ENCODE results near the gene DSCAML1. TPM values are rescaled to one million over a fixed set of nuclear protein-coding genes. Genes with fewer than 3 reads are reported as not detected.

DSCAML1 gene
- total and polyA plus RNA-seq, 10 of the 15 experiments (the other 5 are each of a cell fraction or from before 2014, with no cell fraction given) = 0.03 to 0.18 (median 0.06) TPM; not detected in 1

DNA sequence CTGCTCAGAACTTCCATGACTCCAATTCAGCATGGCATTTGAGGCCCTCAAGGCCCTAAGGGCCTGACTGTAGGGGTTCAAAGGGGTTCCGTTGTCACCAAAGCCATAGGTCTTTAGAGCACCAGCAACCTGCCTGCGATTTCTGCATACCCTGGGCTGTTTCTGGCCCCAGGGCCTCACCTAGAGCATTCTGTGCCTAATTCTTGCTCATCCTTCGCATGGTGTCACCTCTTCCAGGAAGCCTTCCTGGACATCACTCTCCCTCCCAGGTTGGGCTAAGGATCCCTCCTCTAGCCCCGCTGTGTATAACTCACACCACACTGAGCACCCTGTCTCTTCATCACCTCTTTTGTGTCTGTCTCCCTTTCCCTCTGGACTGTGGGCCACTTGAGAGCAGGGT is 275.0 kb downstream of the DSCAML1 start:
- ChIA-PET POLR2A (no interaction called here), RAD21 (ENCODE audit: unreplicated experiment) (no interaction called here), SMC1A (ENCODE audit: uncharacterized antibody, unreplicated experiment) (no interaction called here), CTCF (no interaction called here)
- TF ChIP-seq IKZF2 (IDR thresholded peaks at IDR 0.05) (no peak), SMC3 (IDR thresholded peaks at IDR 0.05; ENCODE audit: borderline replicate concordance, low read length) (no peak), USF1 (IDR thresholded peaks at IDR 0.05; ENCODE audit: borderline replicate concordance, extremely low read length, insufficient read depth, low read depth, low read length) (no peak), SRF (IDR thresholded peaks at IDR 0.05; ENCODE audit: low read depth in 2 of 2, low read length in 2 of 2) (no peak), EED (IDR thresholded peaks at IDR 0.05; ENCODE audit: low read depth) (no peak), MEF2B (IDR thresholded peaks at IDR 0.05; ENCODE audit: partially characterized antibody, poor library complexity, severe bottlenecking) (no peak), CEBPZ (IDR thresholded peaks at IDR 0.05; ENCODE audit: low read depth, low read length) (no peak)
- TF ChIP-seq, protein P1, sequence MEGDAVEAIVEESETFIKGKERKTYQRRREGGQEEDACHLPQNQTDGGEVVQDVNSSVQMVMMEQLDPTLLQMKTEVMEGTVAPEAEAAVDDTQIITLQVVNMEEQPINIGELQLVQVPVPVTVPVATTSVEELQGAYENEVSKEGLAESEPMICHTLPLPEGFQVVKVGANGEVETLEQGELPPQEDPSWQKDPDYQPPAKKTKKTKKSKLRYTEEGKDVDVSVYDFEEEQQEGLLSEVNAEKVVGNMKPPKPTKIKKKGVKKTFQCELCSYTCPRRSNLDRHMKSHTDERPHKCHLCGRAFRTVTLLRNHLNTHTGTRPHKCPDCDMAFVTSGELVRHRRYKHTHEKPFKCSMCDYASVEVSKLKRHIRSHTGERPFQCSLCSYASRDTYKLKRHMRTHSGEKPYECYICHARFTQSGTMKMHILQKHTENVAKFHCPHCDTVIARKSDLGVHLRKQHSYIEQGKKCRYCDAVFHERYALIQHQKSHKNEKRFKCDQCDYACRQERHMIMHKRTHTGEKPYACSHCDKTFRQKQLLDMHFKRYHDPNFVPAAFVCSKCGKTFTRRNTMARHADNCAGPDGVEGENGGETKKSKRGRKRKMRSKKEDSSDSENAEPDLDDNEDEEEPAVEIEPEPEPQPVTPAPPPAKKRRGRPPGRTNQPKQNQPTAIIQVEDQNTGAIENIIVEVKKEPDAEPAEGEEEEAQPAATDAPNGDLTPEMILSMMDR (IDR thresholded peaks at IDR 0.05 in 2 of 3, conservative IDR thresholded peaks at IDR 0.05 in 1 of 3; ENCODE audit: control insufficient read depth in 2 of 3, extremely low read depth in 1 of 3, insufficient read depth in 1 of 3, low read depth in 3 of 3, low read length in 3 of 3) = no peak
- FAIRE-seq (no peak), DNase-seq (ENCODE audit: low read depth, low spot score) (no peak), ATAC-seq (no peak)
- H2AFZ ChIP-seq (ENCODE audit: control insufficient read depth, low read depth, low read length) = no peak overlapping the region
- no peaks in the 10 kb centered on the region for H3K9me3 ChIP-seq (replicated peaks; ENCODE audit: control insufficient read depth, insufficient read depth, low read length)
- no TSS peak for BruUV-seq (replicated peaks)
- H3K27me3 ChIP-seq (replicated peaks in 1 of 2; ENCODE audit: control insufficient read depth in 2 of 2, insufficient read depth in 2 of 2, low read length in 1 of 2) = no peaks in the 10 kb centered on the region; a peak in 2 of 4 replicates
- in situ Hi-C loops (cut with MboI) = no loop called here
- H3K27ac ChIP-seq (ENCODE audit: control insufficient read depth, insufficient read depth) = no peak overlapping the region
- H3K79me2 ChIP-seq (ENCODE audit: control insufficient read depth, insufficient read depth, low read length) = no peaks in the 10 kb centered on the region
- no peak overlapping the region for H3K4me2 ChIP-seq (ENCODE audit: control insufficient read depth, insufficient read depth)
- no peak overlapping the region for H3K9ac ChIP-seq (ENCODE audit: control insufficient read depth, insufficient read depth, low read length)
- H3K36me3 ChIP-seq (ENCODE audit: control insufficient read depth in 2 of 2, insufficient read depth in 2 of 2, low read length in 1 of 2) = no peaks in the 10 kb centered on the region
- 34% methylated on average over 4 of the region's 4 CpGs for WGBS (ENCODE audit: insufficient coverage, insufficient replicate concordance, low lambda C conversion rate, missing lambda C conversion rate)
- intact Hi-C loops (cut with micrococcal nuclease; ENCODE audit: unreplicated experiment) = no loop called here
- H3K4me1 ChIP-seq (ENCODE audit: control insufficient read depth, insufficient read depth, low read length) = no peaks in the 10 kb centered on the region
- H4K20me1 ChIP-seq (ENCODE audit: control insufficient read depth, insufficient read depth) = no peaks in the 10 kb centered on the region
- H3K4me3 ChIP-seq = no peak overlapping the region

All from GM12878 (cell line).